Ishikawa (cell line): ENCODE data around the gene ITIH2.

Experiments used
- FOXM1 ChIP-seq: IDR thresholded peaks from 2 replicates; pipeline ENCODE4 v1.6.1; 2012; ENCODE audit warnings: low read depth, borderline replicate concordance
- TAF1 ChIP-seq: IDR thresholded peaks from 2 replicates; pipeline ENCODE4 v1.6.1; 2012; ENCODE audit warnings: low read depth, mild to moderate bottlenecking

DNA sequence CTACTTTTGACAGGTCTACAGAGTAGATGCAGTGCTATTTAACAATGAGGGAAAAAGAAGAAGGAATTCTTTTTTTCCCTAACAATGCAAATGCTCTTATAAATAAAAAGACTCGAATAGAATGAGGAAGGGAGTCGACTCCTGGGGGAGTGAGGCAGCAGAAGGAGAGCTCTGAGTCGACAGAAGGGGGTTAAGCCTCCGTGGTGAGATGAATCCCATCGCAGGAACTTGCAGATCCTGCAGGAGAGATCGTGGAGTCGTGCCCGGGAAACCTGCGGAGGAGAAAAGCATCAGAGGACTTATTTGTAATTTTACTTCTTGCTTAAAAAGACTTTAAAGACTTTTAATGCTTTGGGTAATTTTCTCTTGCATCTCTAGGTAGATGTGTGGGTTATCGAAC, 17.4 kb downstream of the ITIH2 start:
- no peak for TF ChIP-seq TAF1
- TF ChIP-seq FOXM1, result no peak
